C1 segment of cervical spinal cord (tissue), 14 donors: ENCODE results near the gene SRD5A1.

Source experiments
- DNase-seq, 14 donors: peaks; one replicate each; lab custom pipeline; 2025; lab: John Stamatoyannopoulos, UW

SRD5A1 gene

GRCh38 chr5:6632888-6633468 is at the start of gene SRD5A1, which contains the start of gene NSUN2:
TSS of gene SRD5A1 (plus strand) at chr5:6633440. CDS start at chr5:6633577, 137 bp downstream.
TSS of gene NSUN2 (minus strand) at chr5:6633044. CDS start at chr5:6632979, 65 bp downstream.
- peak; percentile 68 to 99 (median 96) for DNase-seq

- no peak for DNase-seq
Observed at GRCh38 chr5:6584101-6584645, 49.1 kb upstream of the SRD5A1 start.

- no peak for DNase-seq
Observed at GRCh38 chr5:6584727-6585126, 48.5 kb upstream of the SRD5A1 start.

GRCh38 chr5:6585168-6585567 is 48.1 kb upstream of the SRD5A1 start:
- no peak for DNase-seq

- DNase-seq: no peak
Observed at GRCh38 chr5:6585939-6586646, 47.1 kb upstream of the SRD5A1 start.

- no peak for DNase-seq
Observed at GRCh38 chr5:6586647-6587042, 46.6 kb upstream of the SRD5A1 start.

GRCh38 chr5:6587171-6587570 is 46.1 kb upstream of the SRD5A1 start:
- no peak for DNase-seq

- no peak for DNase-seq
Observed at GRCh38 chr5:6590581-6590980, 42.7 kb upstream of the SRD5A1 start.

- DNase-seq: no peak
Observed at GRCh38 chr5:6591671-6592288, 41.5 kb upstream of the SRD5A1 start.

GRCh38 chr5:6592601-6593000 is 40.6 kb upstream of the SRD5A1 start:
- DNase-seq: no peak

GRCh38 chr5:6593148-6594016 is 39.9 kb upstream of the SRD5A1 start:
- no peak for DNase-seq

GRCh38 chr5:6594066-6594465 is 39.2 kb upstream of the SRD5A1 start:
- DNase-seq: no peak

- DNase-seq: no peak
Observed at GRCh38 chr5:6595405-6595804, 37.8 kb upstream of the SRD5A1 start.

GRCh38 chr5:6596388-6596787 is 36.9 kb upstream of the SRD5A1 start:
- no peak for DNase-seq

GRCh38 chr5:6597557-6597956 is 35.7 kb upstream of the SRD5A1 start:
- DNase-seq: no peak

GRCh38 chr5:6598351-6598900 is 34.8 kb upstream of the SRD5A1 start:
- no peak for DNase-seq

GRCh38 chr5:6599739-6600138 is 33.5 kb upstream of the SRD5A1 start:
- no peak for DNase-seq

GRCh38 chr5:6601271-6601670 is 32.0 kb upstream of the SRD5A1 start:
- DNase-seq: peak in 1 of 14 donors; percentile 72

- DNase-seq: peak in 1 of 14 donors; percentile 52
Observed at GRCh38 chr5:6601816-6602215, 31.4 kb upstream of the SRD5A1 start.

GRCh38 chr5:6602441-6602840 is 30.8 kb upstream of the SRD5A1 start:
- peak in 1 of 14 donors; percentile 88 for DNase-seq

GRCh38 chr5:6603643-6604042 is 29.6 kb upstream of the SRD5A1 start:
- DNase-seq: peak in 1 of 14 donors; percentile 36
